PFSK-1 (cell line): ENCODE data around the gene PLEKHA6.

Experiments
- FOXP2 ChIP-seq: optimal IDR thresholded peaks from 2 replicates; pipeline ENCODE3; 2011; ENCODE audit warnings: borderline replicate concordance, control low read depth, inconsistent platforms; ENCODE audit not compliant: insufficient read depth; ENCODE audit errors: extremely low read length, extremely low read depth
- POLR2AphosphoS5 ChIP-seq: IDR thresholded peaks from 2 replicates; pipeline ENCODE4 v1.6.1; 2012; ENCODE audit warnings: low read depth, mild to moderate bottlenecking, control low read depth, low read length, moderate library complexity
- REST ChIP-seq, 2 experiments: IDR thresholded peaks; 2 replicates each; pipeline versions ENCODE4 v1.6.1 to v1.8.0; 2011 to 2012; ENCODE audit warnings: low read depth in 2 of 2, low read length in 2 of 2, control low read depth in 1 of 2, inconsistent platforms in 1 of 2, mild to moderate bottlenecking in 1 of 2, moderate library complexity in 1 of 2; ENCODE audit not compliant: insufficient read depth in 1 of 2
- SIN3A ChIP-seq: IDR thresholded peaks from 2 replicates; pipeline ENCODE4 v1.6.1; 2012; ENCODE audit warnings: mild to moderate bottlenecking, low read length, moderate library complexity, borderline replicate concordance; ENCODE audit not compliant: insufficient read depth
- TAF1 ChIP-seq: IDR thresholded peaks from 2 replicates; pipeline ENCODE4 v1.6.1; 2012; ENCODE audit warnings: low read length, control low read depth, borderline replicate concordance; ENCODE audit not compliant: insufficient read depth

Gene PLEKHA6

GRCh38 chr1:204263254-204263910, 96.3 kb downstream of the PLEKHA6 start:
- no peak for TF ChIP-seq POLR2AphosphoS5
- TF ChIP-seq FOXP2 = no peak
- no peak for TF ChIP-seq REST (IDR thresholded peaks at IDR 0.05; ENCODE audit: insufficient read depth in 1 of 2, low read depth in 2 of 2, low read length in 2 of 2)
- TF ChIP-seq SIN3A = no peak
- no peak for TF ChIP-seq TAF1

DNA sequence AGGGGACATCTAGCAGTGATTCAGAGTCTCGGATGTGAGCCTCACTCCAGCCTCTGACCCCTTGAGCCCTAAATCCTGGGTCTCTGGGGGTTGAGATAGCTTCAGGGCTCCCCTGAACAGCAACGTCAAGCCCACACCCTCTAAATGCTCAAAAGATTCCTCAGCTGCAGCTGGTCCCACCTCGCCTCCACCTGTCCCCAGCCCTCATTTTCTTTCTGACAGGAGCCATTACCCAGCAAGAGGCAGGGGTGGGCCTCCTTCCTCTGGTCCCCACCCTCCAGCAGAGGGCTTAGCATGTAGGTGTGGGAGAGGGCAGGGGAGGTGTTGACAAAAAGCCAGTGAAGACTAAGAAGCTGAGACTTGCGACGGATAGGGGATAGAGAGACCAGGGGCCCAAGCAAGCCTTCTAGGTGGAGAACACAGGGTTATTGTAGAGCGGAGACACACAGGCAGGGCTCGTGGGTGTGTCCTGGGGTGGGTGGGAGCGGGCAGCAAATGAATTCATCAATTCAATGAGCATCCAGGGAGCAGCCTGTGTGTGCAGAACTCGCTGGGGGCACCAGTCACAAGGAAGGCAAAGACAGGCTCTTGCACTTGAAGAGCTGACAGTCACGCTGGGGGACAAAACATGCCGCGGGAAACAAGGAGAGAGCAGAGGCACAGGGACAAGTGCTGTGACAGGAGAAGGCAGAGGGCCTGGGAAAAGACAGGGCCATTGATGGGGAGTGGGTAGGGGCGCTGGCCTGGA, 97.0 kb downstream of the PLEKHA6 start:
- no peak for TF ChIP-seq FOXP2
- TF ChIP-seq SIN3A = no peak

GRCh38 chr1:204261746-204262505, 97.8 kb downstream of the PLEKHA6 start:
- TF ChIP-seq TAF1 = no peak
- TF ChIP-seq SIN3A = no peak
- no peak for TF ChIP-seq POLR2AphosphoS5
- no peak for TF ChIP-seq REST (IDR thresholded peaks at IDR 0.05; ENCODE audit: insufficient read depth in 1 of 2, low read depth in 2 of 2, low read length in 2 of 2)
- no peak for TF ChIP-seq FOXP2

DNA sequence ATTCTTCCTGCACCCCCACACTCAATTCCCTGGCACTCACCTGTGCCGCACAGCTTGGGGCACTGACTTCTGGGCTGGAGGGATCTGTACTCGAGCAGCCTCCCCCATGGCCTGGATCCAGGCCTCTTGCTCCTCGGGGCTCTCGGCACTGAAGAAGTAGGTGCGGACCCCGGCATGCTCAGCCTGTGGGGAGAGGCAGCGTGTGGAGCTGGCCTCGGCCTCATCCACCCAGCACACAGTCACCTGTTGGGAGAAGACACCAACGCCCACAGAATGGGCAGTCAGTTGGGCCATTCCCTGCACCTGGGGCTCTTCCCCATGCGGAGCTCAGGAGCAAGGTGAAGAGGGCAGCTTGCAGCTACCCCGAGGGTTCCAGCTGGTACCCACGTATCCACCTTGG, 98.5 kb downstream of the PLEKHA6 start:
- no peak for TF ChIP-seq SIN3A
- no peak for TF ChIP-seq POLR2AphosphoS5
- no peak for TF ChIP-seq REST (IDR thresholded peaks at IDR 0.05; ENCODE audit: insufficient read depth in 1 of 2, low read depth in 2 of 2, low read length in 2 of 2)
- no peak for TF ChIP-seq TAF1
- TF ChIP-seq FOXP2 = no peak

DNA sequence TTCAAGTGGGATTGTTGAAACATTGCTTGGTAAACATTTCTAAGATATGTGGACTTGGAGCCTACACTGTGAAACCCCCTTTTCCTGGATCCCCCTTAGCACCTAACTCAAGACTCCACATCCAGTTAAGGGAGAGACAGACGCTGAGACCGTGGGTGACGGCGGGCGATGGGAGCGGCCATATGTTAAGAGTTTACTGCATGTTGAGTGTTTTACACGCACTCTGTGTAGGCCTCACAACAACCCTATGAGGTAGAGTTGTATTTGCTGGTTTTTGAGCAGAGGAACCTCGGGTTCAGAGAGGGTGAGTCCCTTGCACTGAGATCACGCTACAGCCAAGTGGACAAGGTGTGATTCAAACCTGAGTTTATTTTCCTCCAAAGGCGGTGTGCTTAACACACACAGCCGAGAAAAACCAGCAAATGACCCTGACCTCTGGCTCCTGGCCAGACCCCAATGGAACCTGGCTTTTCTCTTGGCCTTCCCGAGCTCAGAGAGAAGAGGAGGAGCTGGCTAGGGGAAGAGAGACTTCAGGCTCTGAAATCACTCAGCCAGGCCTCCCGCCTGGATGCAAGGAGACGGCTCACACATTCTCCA, 99.0 kb downstream of the PLEKHA6 start:
- no peak for TF ChIP-seq POLR2AphosphoS5
- no peak for TF ChIP-seq SIN3A
- TF ChIP-seq REST (IDR thresholded peaks at IDR 0.05; ENCODE audit: insufficient read depth in 1 of 2, low read depth in 2 of 2, low read length in 2 of 2) = no peak
- no peak for TF ChIP-seq TAF1
